Esophagus (tissue), 2 donors: ENCODE results near the gene RNASE9. TPM values are rescaled to one million over a fixed set of nuclear protein-coding genes. Genes with fewer than 3 reads are reported as not detected.
"Not testable (repeated sequence)": the region's sequence is repeated elsewhere in the genome, so short reads cannot be mapped to it uniquely, and the experiment has no call there.

ENCODE experiments used
- H3K27ac ChIP-seq, 2 donors: one replicate each; pipeline ENCODE4 v1.5.1; 2013; ENCODE audit warnings: low read depth in 2 of 2, mild to moderate bottlenecking in 2 of 2, inconsistent platforms in 1 of 2, low read length in 1 of 2, moderate library complexity in 1 of 2
- H3K27me3 ChIP-seq, 2 donors: one replicate each; pipeline ENCODE4 v1.6.1; 2013; ENCODE audit warnings: low read length in 2 of 2, control low read depth in 1 of 2, mild to moderate bottlenecking in 1 of 2; ENCODE audit not compliant: insufficient read depth in 2 of 2, control insufficient read depth in 1 of 2
- H3K36me3 ChIP-seq, 2 donors: one replicate each; pipeline ENCODE4 v1.6.1; 2013; ENCODE audit warnings: low read length in 1 of 2; ENCODE audit not compliant: control insufficient read depth in 2 of 2, insufficient read depth in 2 of 2
- H3K4me1 ChIP-seq, 2 donors: one replicate each; pipeline ENCODE4 v1.6.1; 2013; ENCODE audit warnings: low read length in 1 of 2; ENCODE audit not compliant: control insufficient read depth in 2 of 2, insufficient read depth in 2 of 2
- H3K4me3 ChIP-seq, 2 donors: one replicate each; pipeline ENCODE4 v1.5.1; 2013; ENCODE audit warnings: low read length in 2 of 2, mild to moderate bottlenecking in 2 of 2, low read depth in 1 of 2, moderate library complexity in 1 of 2
- H3K9me3 ChIP-seq, 2 donors: one replicate each; pipeline ENCODE4 v1.6.1; 2013; ENCODE audit warnings: mild to moderate bottlenecking in 2 of 2, low read depth in 1 of 2, low read length in 1 of 2, moderate library complexity in 1 of 2; ENCODE audit not compliant: control insufficient read depth in 2 of 2, insufficient read depth in 1 of 2
- WGBS, 2 donors: extraction: QIAGEN DNeasy Blood & Tissue Kit; methylation state at CpG; one replicate each; pipeline ENCODE4 v1.1.7; 2013; 5-methylcytosine and 5-hydroxymethylcytosine counted together
- polyA plus RNA-seq, 2 donors: library from polyadenylated mRNA; stranded (reverse); fragments of 200-250 nt; gene quantifications; one replicate each; pipeline ENCODE4 v1.2.3, GENCODE V29; 2013
- donor health status: healthy with polysubstance abuse.
- donor health status: Bipolar disorder and iron deficiency.

RNASE9 gene
- polyA plus RNA-seq, 2 donors: not detected

DNA sequence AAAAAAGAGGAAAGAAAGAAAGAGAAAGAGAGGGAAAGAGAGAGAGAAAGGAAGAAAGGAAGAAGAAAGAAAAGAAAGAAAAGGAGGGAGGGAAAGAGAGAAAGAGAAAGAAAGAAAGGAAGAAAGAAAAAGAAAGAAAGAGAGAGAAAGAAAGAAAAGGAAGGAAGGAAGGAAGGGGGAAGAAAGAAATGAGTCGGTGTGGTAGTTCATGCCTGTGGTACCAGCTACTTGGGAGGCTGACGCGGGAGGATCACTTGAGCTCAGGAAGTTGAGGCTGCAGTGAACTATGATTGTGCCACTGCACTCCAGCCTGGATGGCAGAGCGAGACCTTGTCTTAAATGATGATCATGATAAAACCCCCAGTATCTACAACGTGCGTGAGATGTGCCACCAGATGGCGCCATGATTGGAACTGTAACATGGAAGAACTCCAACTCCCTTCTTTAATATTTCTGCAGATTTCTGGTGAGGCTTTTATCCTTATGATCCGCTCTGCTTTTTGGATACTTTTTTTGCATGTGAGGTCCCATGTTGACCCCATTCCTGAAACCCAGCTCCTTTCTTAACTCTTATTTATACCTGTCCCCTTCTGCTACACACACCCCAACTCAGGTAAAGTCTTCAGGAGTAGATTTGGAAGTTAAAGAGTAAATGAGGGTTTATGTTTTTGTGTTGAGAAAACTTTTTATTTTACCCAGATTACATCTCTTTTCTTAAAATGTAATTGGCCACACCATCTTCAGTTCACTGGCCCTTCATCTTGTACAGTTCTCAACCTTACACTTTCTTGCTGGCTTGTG lies 29.9 kb downstream of the RNASE9 start:
- H3K4me3 ChIP-seq: no peak overlapping the region
- H3K36me3 ChIP-seq: no peaks in the 10 kb centered on the region
- WGBS, 2 donors: 16 to 17% methylated on average over 8 of the region's 8 CpGs
- no peak overlapping the region for H3K27ac ChIP-seq
- H3K27me3 ChIP-seq: no peaks in the 10 kb centered on the region
- no peaks in the 10 kb centered on the region for H3K4me1 ChIP-seq
- H3K9me3 ChIP-seq: no peaks in the 10 kb centered on the region

DNA sequence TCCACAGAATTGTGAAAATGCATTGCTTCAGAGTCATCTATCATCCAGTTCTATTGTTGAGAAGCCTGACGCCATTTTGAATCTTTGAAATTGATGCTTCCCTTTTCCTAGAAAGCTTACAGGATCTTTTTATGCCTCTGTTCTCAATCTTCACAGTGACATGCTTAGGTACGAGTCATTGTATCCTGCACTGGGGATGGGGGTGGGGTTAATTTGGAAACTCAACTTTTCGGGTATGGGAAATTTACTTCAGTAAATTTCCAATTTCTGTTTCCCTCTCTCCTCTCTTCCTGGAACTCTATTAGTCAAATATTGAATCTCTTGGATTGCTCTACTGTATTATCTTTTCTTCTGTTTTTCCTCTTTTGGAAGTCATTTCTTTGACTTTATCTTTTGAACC lies 31.0 kb downstream of the RNASE9 start:
- Histone ChIP-seq H3K27ac (no peak overlapping the region), H3K4me1 (no peaks in the 10 kb centered on the region), H3K36me3 (no peaks in the 10 kb centered on the region), H3K27me3 (no peaks in the 10 kb centered on the region), H3K9me3 (no peaks in the 10 kb centered on the region), H3K4me3 (no peak overlapping the region)
- 68 to 76% methylated on average over 3 of the region's 3 CpGs for WGBS, 2 donors

DNA sequence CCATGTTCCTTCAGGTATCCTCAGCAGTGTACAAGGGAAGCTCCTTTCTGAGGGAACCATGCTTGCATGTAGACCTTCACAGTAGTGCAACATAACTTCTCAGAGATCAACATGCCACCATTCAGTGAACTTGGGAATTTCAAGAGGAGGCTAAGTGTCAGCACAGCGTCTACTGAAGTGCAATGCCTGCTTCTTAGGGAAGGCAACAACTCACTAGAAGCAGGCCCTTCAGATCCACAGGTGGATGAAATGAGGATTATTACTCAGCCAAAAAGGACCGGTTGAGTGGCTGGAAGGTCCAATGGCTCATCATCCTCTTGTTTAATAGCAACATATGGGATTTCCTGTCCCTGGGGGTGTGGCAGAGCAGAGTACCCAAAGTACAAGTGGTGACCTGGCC lies 36.8 kb downstream of the RNASE9 start:
- H3K4me3 ChIP-seq: no peak overlapping the region
- 80 to 83% methylated on average over 2 of the region's 2 CpGs for WGBS, 2 donors
- no peak overlapping the region for H3K27ac ChIP-seq
- H3K9me3 ChIP-seq: no peaks in the 10 kb centered on the region
- no peaks in the 10 kb centered on the region for H3K27me3 ChIP-seq
- peaks cover 0 to 3% of the 10 kb centered on the region in 2 donors for H3K4me1 ChIP-seq
- H3K36me3 ChIP-seq: no peaks in the 10 kb centered on the region

DNA sequence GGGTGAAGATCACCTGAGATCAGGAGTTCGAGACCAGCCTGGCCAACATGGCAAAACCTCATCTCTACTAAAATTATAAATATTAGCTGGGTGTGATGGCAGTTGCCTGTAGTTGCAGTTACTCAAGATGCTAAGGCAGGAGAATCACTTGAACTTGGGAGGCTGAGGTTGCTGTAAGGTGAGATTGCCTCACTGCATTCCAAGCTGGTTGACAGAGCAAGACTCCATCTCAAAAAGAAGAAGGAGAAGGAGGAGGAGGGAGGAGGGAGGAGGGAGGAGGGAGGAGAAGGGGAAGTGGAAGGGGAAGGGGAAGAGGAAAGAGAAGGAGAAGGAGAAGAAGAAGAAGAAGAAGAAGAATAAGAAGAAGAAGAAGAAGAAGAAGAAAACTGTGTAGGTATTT lies 38.5 kb downstream of the RNASE9 start:
- H3K4me3 ChIP-seq: no peak overlapping the region
- H3K27ac ChIP-seq: no peak overlapping the region
- H3K36me3 ChIP-seq: no peaks in the 10 kb centered on the region
- 69 to 71% methylated on average over 1 of the region's 1 CpG for WGBS, 2 donors
- H3K27me3 ChIP-seq: no peaks in the 10 kb centered on the region
- H3K9me3 ChIP-seq: no peaks in the 10 kb centered on the region
- H3K4me1 ChIP-seq: peaks cover 0 to 3% of the 10 kb centered on the region in 2 donors

DNA sequence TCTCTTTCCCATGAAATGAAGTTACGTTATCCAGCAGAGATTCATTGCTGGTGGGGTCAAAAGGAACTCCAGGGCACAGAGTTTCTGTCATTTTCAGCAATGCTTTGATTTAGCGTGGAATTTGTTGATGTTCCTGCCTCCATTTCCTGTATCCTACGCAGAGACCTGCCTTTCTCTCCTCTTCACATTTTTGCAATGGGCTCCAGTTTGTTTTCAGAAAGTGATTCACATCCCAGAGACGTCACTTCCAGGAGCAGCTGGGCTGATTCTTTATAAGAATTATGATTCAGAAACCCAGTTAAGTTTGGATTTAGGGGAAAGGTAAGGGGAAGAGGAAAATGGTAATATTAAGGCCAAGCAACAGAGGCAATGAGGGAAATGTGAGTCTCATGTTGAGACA lies 43.9 kb downstream of the RNASE9 start:
- Histone ChIP-seq H3K27ac (no peak overlapping the region), H3K9me3 (no peaks in the 10 kb centered on the region), H3K4me1 (no peaks in the 10 kb centered on the region), H3K4me3 (no peak overlapping the region), H3K27me3 (no peaks in the 10 kb centered on the region), H3K36me3 (no peaks in the 10 kb centered on the region)
- WGBS, 2 donors: 62 to 74% methylated on average over 4 of the region's 4 CpGs

DNA sequence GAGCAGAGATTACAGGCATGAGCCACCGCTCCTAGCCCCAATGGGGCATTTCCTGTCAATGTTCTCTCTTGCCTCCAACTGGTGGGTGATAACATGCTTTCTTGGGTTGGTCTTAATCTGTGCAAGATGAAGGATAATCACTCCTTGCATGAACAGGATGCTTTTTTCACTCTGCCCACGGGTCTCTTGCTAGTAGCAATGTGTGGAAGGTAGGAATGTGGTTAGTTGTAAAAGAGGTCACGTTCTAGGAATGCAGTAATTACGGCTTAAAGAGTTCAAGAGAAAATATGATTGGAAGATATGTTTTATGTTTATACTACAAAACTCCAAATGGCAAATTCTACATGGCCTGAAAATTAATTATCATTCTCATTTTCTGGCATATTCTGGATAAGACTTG lies 45.0 kb downstream of the RNASE9 start:
- Histone ChIP-seq H3K4me1 (no peaks in the 10 kb centered on the region), H3K27ac (no peak overlapping the region), H3K4me3 (no peak overlapping the region), H3K27me3 (no peaks in the 10 kb centered on the region), H3K9me3 (no peaks in the 10 kb centered on the region), H3K36me3 (no peaks in the 10 kb centered on the region)
- 57 to 65% methylated on average over 4 of the region's 4 CpGs for WGBS, 2 donors

DNA sequence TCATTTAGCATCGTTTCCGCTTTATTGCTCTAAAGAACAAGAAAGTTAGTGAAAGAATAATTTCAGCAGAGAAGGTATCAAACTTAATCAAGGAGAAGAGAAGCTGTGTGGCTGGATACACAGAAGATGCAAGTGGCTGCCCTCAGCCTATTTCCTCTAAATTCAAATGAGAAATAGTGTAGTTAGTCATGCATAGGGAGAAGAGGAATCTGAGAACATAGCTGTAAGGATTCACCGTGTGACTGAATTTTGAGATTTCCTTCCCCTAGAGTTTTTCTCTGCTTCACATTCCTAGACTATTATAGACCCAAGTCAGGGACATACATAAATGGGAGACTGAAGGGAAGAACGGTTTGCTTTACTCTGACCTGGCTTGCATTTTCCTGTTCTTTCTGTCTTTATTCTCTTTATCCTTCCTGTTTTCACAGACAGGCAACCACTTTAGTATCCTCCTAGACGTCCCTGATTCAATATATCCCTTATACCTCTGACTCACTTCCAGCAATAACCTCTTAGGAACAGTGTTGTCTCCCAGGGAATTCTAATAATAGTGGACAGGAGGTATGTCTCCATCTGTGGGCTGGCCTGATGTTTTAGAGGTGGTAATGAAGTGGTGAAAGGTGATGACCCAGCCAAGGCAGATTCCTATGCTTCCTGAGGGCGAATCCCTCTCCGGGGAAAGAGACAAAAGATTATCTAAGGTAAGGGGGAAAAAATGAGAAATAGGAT lies 48.5 kb downstream of the RNASE9 start:
- Histone ChIP-seq H3K4me3 (no peak overlapping the region), H3K27me3 (no peaks in the 10 kb centered on the region), H3K36me3 (no peaks in the 10 kb centered on the region), H3K4me1 (no peaks in the 10 kb centered on the region), H3K27ac (no peak overlapping the region), H3K9me3 (no peaks in the 10 kb centered on the region)
- WGBS, 2 donors: 59 to 65% methylated on average over 7 of the region's 7 CpGs

DNA sequence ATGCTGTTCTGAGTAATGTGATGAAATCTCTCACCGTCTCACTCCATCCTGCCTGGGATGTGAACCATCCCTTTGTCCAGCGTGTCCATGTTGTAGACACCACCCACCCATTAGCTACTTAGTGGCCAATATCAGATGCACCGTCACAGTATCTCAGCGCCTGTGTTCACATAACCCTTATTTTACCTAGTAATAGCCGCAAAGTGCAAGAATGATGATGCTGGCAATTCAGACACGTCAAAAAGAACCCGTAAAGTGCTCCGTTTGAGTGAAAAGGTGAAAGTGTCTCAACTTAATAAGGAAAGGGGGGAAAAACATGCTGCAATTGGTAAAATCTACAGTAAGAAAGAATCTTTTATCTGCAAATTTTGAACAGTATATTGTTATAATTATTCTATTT lies 52.5 kb downstream of the RNASE9 start:
- Histone ChIP-seq H3K4me1 (no peaks in the 10 kb centered on the region), H3K27me3 (no peaks in the 10 kb centered on the region), H3K36me3 (no peaks in the 10 kb centered on the region), H3K9me3 (no peaks in the 10 kb centered on the region), H3K27ac (no peak overlapping the region), H3K4me3 (no peak overlapping the region)
- WGBS, 2 donors: 90% methylated on average over 8 of the region's 8 CpGs

DNA sequence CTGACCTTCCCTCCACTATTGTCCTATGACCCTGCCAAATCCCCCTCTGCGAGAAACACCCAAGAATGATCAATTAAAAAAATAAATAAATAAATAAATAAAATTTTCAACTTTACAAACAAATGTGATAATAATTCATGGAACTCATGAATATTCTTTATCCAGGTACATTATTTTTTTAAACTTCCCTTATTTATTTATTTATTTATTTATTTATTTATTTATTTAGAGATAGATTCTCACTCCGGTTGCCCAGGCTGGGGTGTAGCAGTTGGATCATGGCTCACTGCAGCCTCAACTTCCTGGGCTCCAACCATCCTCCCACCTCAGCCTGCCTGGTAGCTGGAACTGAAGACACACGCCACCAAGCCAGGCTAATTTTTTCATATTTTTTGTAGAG lies 53.3 kb downstream of the RNASE9 start:
- not testable (repeated sequence) for H3K4me1 ChIP-seq, H3K27ac ChIP-seq, H3K4me3 ChIP-seq, H3K27me3 ChIP-seq, H3K36me3 ChIP-seq, H3K9me3 ChIP-seq
- 86 to 87% methylated on average over 3 of the region's 3 CpGs for WGBS, 2 donors

DNA sequence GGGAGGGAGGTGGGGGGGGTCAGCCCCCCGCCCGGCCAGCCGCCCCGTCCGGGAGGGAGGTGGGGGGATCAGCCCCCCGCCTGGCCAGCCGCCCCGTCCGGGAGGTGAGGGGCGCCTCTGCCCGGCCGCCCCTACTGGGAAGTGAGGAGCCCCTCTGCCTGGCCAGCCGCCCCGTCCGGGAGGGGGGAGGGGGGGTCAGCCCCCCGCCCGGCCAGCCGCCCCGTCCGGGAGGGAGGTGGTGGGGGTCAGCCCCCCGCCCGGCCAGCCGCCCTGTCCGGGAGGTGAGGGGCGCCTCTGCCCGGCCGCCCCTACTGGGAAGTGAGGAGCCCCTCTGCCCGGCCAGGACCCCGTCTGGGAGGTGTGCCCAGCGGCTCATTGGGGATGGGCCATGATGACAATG lies 54.1 kb downstream of the RNASE9 start:
- not testable (repeated sequence) for H3K27ac ChIP-seq, H3K9me3 ChIP-seq, H3K36me3 ChIP-seq, H3K27me3 ChIP-seq, H3K4me1 ChIP-seq, H3K4me3 ChIP-seq
- no CpG with 5 or more reads among the region's 30 CpGs for WGBS, 2 donors
